Right ventricle myocardium superior (tissue), 1 donor: Measurements from ENCODE around the gene BCLAF1. TPM values are rescaled to one million over a fixed set of nuclear protein-coding genes. Genes with fewer than 3 reads are reported as not detected.
"Not testable (repeated sequence)": the region's sequence is repeated elsewhere in the genome, so short reads cannot be mapped to it uniquely, and the experiment has no call there.

Experiments used
- ATAC-seq: fragments of 200-7000 bp; cut with Tn5 transposase; one replicate; pipeline ENCODE4 v1.9.1; 2020; ENCODE audit warnings: mild to moderate bottlenecking; ENCODE audit not compliant: poor library complexity
- DNase-seq: peaks from one replicate; pipeline ENCODE4 v3.0.0-alpha.2; 2020
- intact Hi-C: fragments of 100-400 bp; cut with DNase I; formaldehyde crosslinking; loops from one replicate; pipeline ENCODE4 v1.11.2; 2022
- total RNA-seq: library from RNA; stranded (reverse); fragmentation: NEBNext Ultra II Directional; extraction: Animal tissue kit (Norgen Biotek cat#: 25700); gene quantifications from one replicate; pipeline ENCODE4 v1.2.1, GENCODE V29; 2021
- donor health status: DM: no; HTN: yes; CAD: no; lungs with severe emphysema.

BCLAF1 gene
- total RNA-seq, 1 donor from 2014 or later, result 59.5 TPM

- DNase-seq, ATAC-seq: not testable (repeated sequence)
- intact Hi-C loops, result loop anchor here (5.0 kb wide), 2 partner anchors 193 to 693 kb away; no protein-coding TSS in a partner anchor
Observed at GRCh38 chr6:136224974-136225373, 64.7 kb downstream of the BCLAF1 start.

- ATAC-seq (no peak), DNase-seq (no peak)
- intact Hi-C loops, result no loop called here
Observed at GRCh38 chr6:136216503-136217401, 72.9 kb downstream of the BCLAF1 start.

GRCh38 chr6:136213853-136214252 is 75.8 kb downstream of the BCLAF1 start:
- ATAC-seq, result no peak
- no peak for DNase-seq
- intact Hi-C loops, result no loop called here

GRCh38 chr6:136213012-136213539 is 76.6 kb downstream of the BCLAF1 start:
- intact Hi-C loops, result no loop called here
- DNase-seq (no peak), ATAC-seq (no peak)

GRCh38 chr6:136212608-136213007 is 77.0 kb downstream of the BCLAF1 start:
- ATAC-seq, result no peak
- DNase-seq, result no peak
- intact Hi-C loops, result no loop called here

- no peak for ATAC-seq
- DNase-seq, result no peak
- intact Hi-C loops, result no loop called here
Observed at GRCh38 chr6:136210398-136211165, 79.1 kb downstream of the BCLAF1 start.

- intact Hi-C loops, result no loop called here
- no peak for ATAC-seq
- no peak for DNase-seq
Observed at GRCh38 chr6:136209496-136209895, 80.2 kb downstream of the BCLAF1 start.

GRCh38 chr6:136208783-136209182 is 80.9 kb downstream of the BCLAF1 start:
- DNase-seq, result no peak
- intact Hi-C loops, result no loop called here
- ATAC-seq, result no peak

Other genes with a start within 250 kb of the BCLAF1 start
- gene MTFR2, start 39.5 kb downstream of the BCLAF1 start, total RNA-seq, result 0.24 TPM